SK-N-SH (cell line): Measurements from ENCODE around the gene PRG2.

Experiments used
- NRF1 ChIP-seq: IDR thresholded peaks from 2 replicates; pipeline ENCODE4 v1.6.1; 2012; ENCODE audit warnings: low read depth, mild to moderate bottlenecking, low read length
- POLR2AphosphoS5 ChIP-seq: IDR thresholded peaks from 2 replicates; pipeline ENCODE4 v1.6.1; 2012; ENCODE audit warnings: low read depth, low read length
- RAD21 ChIP-seq: IDR thresholded peaks from 2 replicates; pipeline ENCODE4 v1.6.1; 2012; ENCODE audit warnings: mild to moderate bottlenecking, low read length
- TF ChIP-seq, protein P1 (sequence below): fragments of 200-600 bp; sonication (generic); IDR thresholded peaks from 2 replicates; pipeline ENCODE4 v1.6.1; 2017; ENCODE audit warnings: antibody characterized with exemption, mild to moderate bottlenecking, moderate library complexity

DNA sequence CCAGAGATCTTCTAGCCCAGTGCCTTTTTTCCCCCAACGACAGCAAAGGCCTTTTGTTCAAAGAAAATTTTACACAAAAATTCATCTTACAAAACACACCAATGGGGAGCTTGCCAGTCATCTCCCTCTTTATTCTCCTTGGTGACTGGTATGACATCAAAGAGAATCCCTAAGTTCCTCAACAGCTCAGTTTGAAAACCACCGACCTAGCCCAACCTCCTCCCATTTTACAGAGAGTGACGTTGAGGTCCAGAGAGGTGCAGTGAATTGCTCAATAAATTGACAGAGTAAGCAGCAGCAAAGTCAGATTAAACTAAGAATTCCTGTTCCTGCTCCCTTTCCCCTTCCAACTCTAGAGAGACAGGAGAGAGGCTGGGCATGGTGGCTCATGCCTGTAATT, 28.7 kb upstream of the PRG2 start:
- TF ChIP-seq, protein P1, sequence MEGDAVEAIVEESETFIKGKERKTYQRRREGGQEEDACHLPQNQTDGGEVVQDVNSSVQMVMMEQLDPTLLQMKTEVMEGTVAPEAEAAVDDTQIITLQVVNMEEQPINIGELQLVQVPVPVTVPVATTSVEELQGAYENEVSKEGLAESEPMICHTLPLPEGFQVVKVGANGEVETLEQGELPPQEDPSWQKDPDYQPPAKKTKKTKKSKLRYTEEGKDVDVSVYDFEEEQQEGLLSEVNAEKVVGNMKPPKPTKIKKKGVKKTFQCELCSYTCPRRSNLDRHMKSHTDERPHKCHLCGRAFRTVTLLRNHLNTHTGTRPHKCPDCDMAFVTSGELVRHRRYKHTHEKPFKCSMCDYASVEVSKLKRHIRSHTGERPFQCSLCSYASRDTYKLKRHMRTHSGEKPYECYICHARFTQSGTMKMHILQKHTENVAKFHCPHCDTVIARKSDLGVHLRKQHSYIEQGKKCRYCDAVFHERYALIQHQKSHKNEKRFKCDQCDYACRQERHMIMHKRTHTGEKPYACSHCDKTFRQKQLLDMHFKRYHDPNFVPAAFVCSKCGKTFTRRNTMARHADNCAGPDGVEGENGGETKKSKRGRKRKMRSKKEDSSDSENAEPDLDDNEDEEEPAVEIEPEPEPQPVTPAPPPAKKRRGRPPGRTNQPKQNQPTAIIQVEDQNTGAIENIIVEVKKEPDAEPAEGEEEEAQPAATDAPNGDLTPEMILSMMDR = no peak
- no peak for TF ChIP-seq POLR2AphosphoS5
- TF ChIP-seq NRF1 = no peak
- TF ChIP-seq RAD21 = no peak
